Transverse colon (tissue), 4 donors: ENCODE measurements around the gene AVPR1B. TPM values are rescaled to one million over a fixed set of nuclear protein-coding genes. Genes with fewer than 3 reads are reported as not detected.

Experiments used
- DNase-seq: peaks from one replicate; pipeline ENCODE4 v3.0.0-alpha.2; 2019
- H3K27ac ChIP-seq, 4 donors: fragments of 200-600 bp; sonication (generic); 2 replicates each; pipeline ENCODE4 v1.5.1; 2016 to 2018; ENCODE audit warnings: inconsistent platforms in 4 of 4
- H3K27me3 ChIP-seq: fragments of 200-600 bp; sonication (generic); 2 replicates; pipeline ENCODE4 v1.5.1; 2017; ENCODE audit warnings: inconsistent platforms
- H3K36me3 ChIP-seq, 4 donors: fragments of 200-600 bp; sonication (generic); 2 replicates each; pipeline ENCODE4 v1.5.1; 2017 to 2019; ENCODE audit warnings: inconsistent platforms in 4 of 4
- H3K4me1 ChIP-seq, 4 donors: fragments of 200-600 bp; sonication (generic); 2 replicates each; pipeline ENCODE4 v1.5.1; 2017 to 2020; ENCODE audit warnings: inconsistent platforms in 4 of 4
- H3K4me3 ChIP-seq, 4 donors: fragments of 200-600 bp; sonication (generic); 1 replicate in 1 of 4; 2 replicates in 3 of 4; pipeline versions ENCODE4 v1.5.1 to v1.6.1; 2017 to 2019; ENCODE audit warnings: inconsistent platforms in 4 of 4
- H3K9me3 ChIP-seq, 2 donors: fragments of 200-600 bp; sonication (generic); 2 replicates each; pipeline ENCODE4 v1.5.1; 2017 to 2019; ENCODE audit warnings: inconsistent platforms in 2 of 2
- CTCF ChIP-seq, 5 experiments: fragments of 200-600 bp in 3 of 5; fragments of 450-650 bp in 2 of 5; sonication (generic) in 3 of 5; IDR thresholded peaks; 1 replicate in 2 of 5; 2 replicates in 3 of 5; pipeline ENCODE4 v1.5.1; 2016 to 2017; ENCODE audit warnings: antibody characterized with exemption in 5 of 5, inconsistent platforms in 3 of 5, mild to moderate bottlenecking in 2 of 5, moderate library complexity in 1 of 5
- EP300 ChIP-seq: sonication (generic); formaldehyde crosslinking; IDR thresholded peaks from one replicate; pipeline ENCODE4 v1.6.1; 2017; ENCODE audit warnings: antibody characterized with exemption, low read depth
- POLR2A ChIP-seq: fragments of 450-650 bp; IDR thresholded peaks from one replicate; pipeline ENCODE4 v1.6.1; 2016; ENCODE audit warnings: antibody characterized with exemption, mild to moderate bottlenecking, moderate library complexity
- POLR2AphosphoS5 ChIP-seq, 3 donors: sonication (generic); formaldehyde crosslinking; IDR thresholded peaks; one replicate each; pipeline ENCODE4 v1.6.1; 2016; ENCODE audit warnings: antibody characterized with exemption in 3 of 3
- WGBS, 2 donors: methylation state at CpG; one replicate each; pipeline ENCODE4 v1.1.5; 2018; ENCODE audit warnings: low coverage in 1 of 2; 5-methylcytosine and 5-hydroxymethylcytosine counted together
- in situ Hi-C, 4 donors: fragments of 200-750 bp; cut with MboI; loops; one replicate each; pipeline versions ENCODE4 v1.15.0 to v1.15.1; 2017; ENCODE audit warnings: low sequenced_read_pairs in 3 of 4, low pct_ligation_motif_present in 1 of 4, low pct_unique_long_range_greater_than_20kb in 1 of 4
- intact Hi-C: fragments of 100-400 bp; cut with DNase I; formaldehyde crosslinking; loops from one replicate; pipeline ENCODE4 v1.15.1; 2023; ENCODE audit warnings: low total_unique reads
- total RNA-seq, 4 donors: library from RNA; depleted of rRNA; stranded (reverse); fragments of >200 nt; gene quantifications; one replicate each; pipeline ENCODE4 v1.1.0, GENCODE V29; 2016

The AVPR1B gene
- total RNA-seq, 4 donors from 2014 or later = 0.96 to 14.1 (median 1.6) TPM; not detected in 1

DNA sequence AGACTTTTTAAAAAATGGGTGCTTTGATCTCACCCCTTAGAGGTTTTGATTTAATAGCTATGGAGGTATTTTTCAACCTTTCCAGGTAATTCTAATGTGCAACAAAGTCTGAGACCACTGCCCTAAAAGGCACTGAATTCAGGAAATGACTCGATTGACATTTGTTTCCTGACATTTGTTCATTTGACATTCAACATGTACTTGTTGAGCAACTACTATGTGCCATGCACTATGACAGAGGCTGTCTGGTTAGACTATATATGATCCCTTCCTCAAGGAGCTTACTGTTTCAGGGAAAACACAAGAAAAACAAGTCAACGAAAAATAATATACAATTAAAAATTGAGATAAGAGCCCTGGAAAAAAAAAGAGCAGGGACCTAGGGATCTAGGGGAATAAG, 25.6 kb upstream of the AVPR1B start:
- H3K4me3 ChIP-seq = no peak overlapping the region
- WGBS, 2 donors = 76 to 92% methylated on average over 2 of the region's 2 CpGs
- H3K27me3 ChIP-seq = no peaks in the 10 kb centered on the region
- no peaks in the 10 kb centered on the region for H3K36me3 ChIP-seq
- no peaks in the 10 kb centered on the region for H3K9me3 ChIP-seq
- H3K4me1 ChIP-seq = no peaks in the 10 kb centered on the region
- intact Hi-C loops = no loop called here
- in situ Hi-C loops = no loop called here
- no peak for DNase-seq
- TF ChIP-seq POLR2A = no peak
- no peak for TF ChIP-seq EP300
- no peak for TF ChIP-seq CTCF (IDR thresholded peaks at IDR 0.05)
- no peak for TF ChIP-seq POLR2AphosphoS5 (IDR thresholded peaks at IDR 0.05)
- no peak overlapping the region for H3K27ac ChIP-seq

DNA sequence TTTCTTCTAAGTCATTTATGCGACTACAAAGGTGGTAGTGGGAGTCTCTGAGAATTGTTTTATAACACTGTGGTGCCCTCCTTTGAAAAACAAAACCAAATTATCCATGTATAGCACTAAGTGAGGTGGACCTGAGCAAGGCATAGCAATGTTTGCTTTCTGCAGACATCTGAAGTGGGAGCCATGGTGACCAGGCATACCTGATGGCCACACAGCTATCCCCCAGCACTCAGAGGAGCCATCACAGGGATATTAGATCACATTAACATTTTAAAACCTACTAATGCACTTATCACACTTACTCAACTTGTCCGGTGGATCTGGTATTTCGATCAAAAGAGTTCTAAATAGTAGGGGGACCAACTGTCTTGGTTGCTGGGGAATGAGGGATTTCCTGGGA, 24.8 kb upstream of the AVPR1B start:
- 63 to 84% methylated on average over 1 to 3 of the region's 3 CpGs for WGBS, 2 donors
- no peaks in the 10 kb centered on the region for H3K9me3 ChIP-seq
- intact Hi-C loops (no loop called here), in situ Hi-C loops (no loop called here)
- H3K4me3 ChIP-seq = no peak overlapping the region
- no peaks in the 10 kb centered on the region for H3K36me3 ChIP-seq
- TF ChIP-seq CTCF (IDR thresholded peaks at IDR 0.05) (no peak), EP300 (no peak), POLR2A (no peak), POLR2AphosphoS5 (IDR thresholded peaks at IDR 0.05) (no peak)
- DNase-seq = no peak
- no peaks in the 10 kb centered on the region for H3K4me1 ChIP-seq
- H3K27me3 ChIP-seq = no peaks in the 10 kb centered on the region
- no peak overlapping the region for H3K27ac ChIP-seq

- Histone ChIP-seq H3K27me3 (no peaks in the 10 kb centered on the region), H3K4me1 (no peaks in the 10 kb centered on the region), H3K9me3 (no peaks in the 10 kb centered on the region), H3K36me3 (no peaks in the 10 kb centered on the region), H3K27ac (no peak overlapping the region), H3K4me3 (no peak overlapping the region)
- in situ Hi-C loops = no loop called here
- intact Hi-C loops = no loop called here
- TF ChIP-seq POLR2AphosphoS5 (IDR thresholded peaks at IDR 0.05) = no peak
- TF ChIP-seq EP300 = no peak
- TF ChIP-seq CTCF (IDR thresholded peaks at IDR 0.05) = no peak
- TF ChIP-seq POLR2A = no peak
- DNase-seq = no peak
- 13 to 25% methylated on average over 2 of the region's 2 CpGs for WGBS, 2 donors
Observed at GRCh38 chr1:206136241-206136640, 19.1 kb upstream of the AVPR1B start.

DNA sequence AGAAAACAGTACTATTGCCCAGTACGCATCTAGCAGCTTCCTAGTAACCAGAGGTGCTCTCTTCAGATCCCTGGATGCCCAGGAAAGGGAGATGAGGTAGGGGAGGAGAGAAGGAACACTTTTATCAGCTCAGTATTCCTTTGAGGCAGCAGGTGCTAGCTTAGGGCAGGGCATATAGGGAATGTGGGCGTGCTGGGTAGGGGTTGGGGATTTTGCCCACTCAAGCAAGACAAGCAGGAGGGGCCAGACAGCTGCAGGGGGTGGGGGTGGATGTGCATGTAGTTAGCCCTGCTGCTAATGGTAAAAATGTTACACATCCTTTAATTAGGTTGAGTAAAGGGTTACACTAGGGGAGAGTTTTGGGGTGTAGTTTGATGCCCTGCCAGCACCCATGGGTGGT, 18.1 kb upstream of the AVPR1B start:
- 33 to 64% methylated on average over 1 to 2 of the region's 2 CpGs for WGBS, 2 donors
- H3K36me3 ChIP-seq = no peaks in the 10 kb centered on the region
- TF ChIP-seq CTCF (IDR thresholded peaks at IDR 0.05) = no peak
- TF ChIP-seq POLR2AphosphoS5 (IDR thresholded peaks at IDR 0.05) = no peak
- no peak for TF ChIP-seq EP300
- no peak for TF ChIP-seq POLR2A
- H3K4me3 ChIP-seq = no peak overlapping the region
- intact Hi-C loops (no loop called here), in situ Hi-C loops (no loop called here)
- DNase-seq = no peak
- H3K27ac ChIP-seq = no peak overlapping the region
- no peaks in the 10 kb centered on the region for H3K9me3 ChIP-seq
- no peaks in the 10 kb centered on the region for H3K27me3 ChIP-seq
- no peaks in the 10 kb centered on the region for H3K4me1 ChIP-seq
